GM19463 (cell line): ENCODE results near the gene AP3S1.
"Not testable (repeated sequence)": the region's sequence is repeated elsewhere in the genome, so short reads cannot be mapped to it uniquely, and the experiment has no call there.

ENCODE experiments used
- ATAC-seq: cut with Tn5 transposase; IDR thresholded peaks from one replicate; pipeline ENCODE4 v1.9.1; 2021; ENCODE audit warnings: mild to moderate bottlenecking, moderate library complexity; ENCODE audit not compliant: unreplicated experiment

Gene AP3S1

DNA sequence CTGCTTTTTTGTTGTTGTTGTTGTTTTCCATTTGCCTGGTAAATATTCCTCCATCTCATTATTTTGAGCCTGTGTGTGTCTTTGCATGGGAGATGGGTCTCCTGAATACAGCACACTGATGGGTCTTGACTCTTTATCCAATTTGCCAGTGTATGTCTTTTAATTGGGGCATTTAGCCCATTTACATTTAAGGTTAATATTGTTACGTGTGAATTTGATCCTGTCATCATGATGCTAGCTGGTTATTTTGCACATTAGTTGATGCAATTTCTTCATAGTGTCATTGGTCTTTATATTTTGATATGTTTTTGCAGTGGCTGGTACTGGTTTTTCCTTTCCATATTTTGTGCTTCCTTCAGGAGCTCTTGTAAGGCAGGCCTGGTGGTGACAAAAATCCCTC is 16.8 kb upstream of the AP3S1 start:
- not testable (repeated sequence) for ATAC-seq

- no peak for ATAC-seq
Observed at GRCh38 chr5:115825948-115826347, 15.8 kb upstream of the AP3S1 start.

GRCh38 chr5:115829913-115830312 is 11.8 kb upstream of the AP3S1 start:
- ATAC-seq, result no peak

DNA sequence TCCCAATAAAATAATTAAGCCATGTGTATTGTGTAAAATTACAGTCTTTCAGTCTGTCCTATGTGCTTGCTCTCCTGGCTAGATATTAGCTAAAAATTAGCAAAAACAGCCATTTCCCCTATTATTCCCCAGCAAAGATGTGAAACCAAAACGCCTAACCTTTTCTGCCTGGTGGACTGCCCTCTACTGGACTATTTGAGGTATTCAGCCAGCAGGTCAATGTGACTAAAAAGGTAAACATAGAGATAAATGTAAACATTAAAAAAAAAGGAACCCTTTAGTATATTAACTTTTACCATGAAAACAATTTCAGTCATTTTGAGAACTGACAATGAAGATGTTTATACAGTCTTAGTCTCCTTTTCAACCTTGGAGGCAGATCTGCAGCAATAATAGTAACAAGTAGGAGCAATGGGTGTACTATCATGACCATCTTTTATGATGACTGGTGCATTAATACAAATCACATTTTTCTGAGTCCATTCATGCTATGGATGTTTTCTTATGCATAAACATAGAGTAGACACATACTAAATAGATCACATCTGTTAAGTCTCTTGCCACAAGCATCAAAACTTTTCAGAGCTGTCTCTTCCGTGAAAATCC is 10.5 kb upstream of the AP3S1 start:
- peak; percentile 85 for ATAC-seq

GRCh38 chr5:115835481-115835880 is 6.3 kb upstream of the AP3S1 start:
- no peak for ATAC-seq

DNA sequence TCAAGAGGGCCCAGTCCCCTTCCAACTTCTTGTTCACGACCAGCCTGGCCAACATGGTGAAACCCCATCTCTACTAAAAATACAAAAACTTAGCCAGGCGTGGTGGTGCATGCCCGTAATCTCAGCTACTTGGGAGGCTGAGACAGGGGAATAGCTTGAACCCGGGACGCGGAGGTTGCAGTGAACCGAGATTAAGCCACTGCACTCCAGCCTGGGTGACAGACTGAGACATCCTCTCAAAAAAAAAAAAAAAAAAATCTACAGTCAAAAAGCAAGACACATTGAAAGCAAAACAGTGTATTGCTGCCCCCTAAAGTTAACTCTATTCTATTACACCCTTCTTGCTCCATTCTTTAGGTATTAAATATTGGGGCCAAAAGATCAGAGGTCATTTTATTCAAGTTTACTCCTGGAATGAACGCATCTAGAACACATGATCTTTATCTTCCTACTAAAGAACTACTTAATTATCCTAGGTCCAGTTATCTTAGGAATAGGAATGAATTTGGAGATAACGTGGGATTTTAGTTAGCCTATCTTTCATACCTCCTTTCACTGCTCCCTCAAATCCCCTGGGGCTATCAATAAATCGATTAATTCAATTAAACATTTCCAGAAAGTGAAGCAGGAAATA is 2.7 kb upstream of the AP3S1 start:
- ATAC-seq, result no peak

DNA sequence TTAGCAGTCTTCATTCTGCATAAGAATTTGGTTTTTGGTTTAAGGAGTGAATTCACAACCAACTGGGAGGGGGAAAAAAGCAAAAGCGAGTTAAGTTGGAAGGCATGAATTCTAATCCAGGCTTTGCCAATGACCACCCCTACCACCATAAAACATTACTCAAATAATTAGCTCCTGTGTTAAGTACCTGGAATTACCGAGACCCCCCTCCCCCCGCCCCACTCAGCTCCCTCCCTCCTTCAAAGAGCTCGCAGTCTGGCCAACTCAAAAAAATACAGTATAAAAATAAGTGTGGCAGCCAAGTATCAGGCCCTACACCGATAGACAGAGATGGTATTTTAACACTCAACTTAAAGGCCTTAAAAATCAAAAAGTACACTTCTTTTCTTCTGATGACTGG is 862 bp upstream of the AP3S1 start:
- ATAC-seq, result no peak

- peak; percentile 22 for ATAC-seq
Observed at GRCh38 chr5:115842089-115842935, 577 bp downstream of the AP3S1 start.

DNA sequence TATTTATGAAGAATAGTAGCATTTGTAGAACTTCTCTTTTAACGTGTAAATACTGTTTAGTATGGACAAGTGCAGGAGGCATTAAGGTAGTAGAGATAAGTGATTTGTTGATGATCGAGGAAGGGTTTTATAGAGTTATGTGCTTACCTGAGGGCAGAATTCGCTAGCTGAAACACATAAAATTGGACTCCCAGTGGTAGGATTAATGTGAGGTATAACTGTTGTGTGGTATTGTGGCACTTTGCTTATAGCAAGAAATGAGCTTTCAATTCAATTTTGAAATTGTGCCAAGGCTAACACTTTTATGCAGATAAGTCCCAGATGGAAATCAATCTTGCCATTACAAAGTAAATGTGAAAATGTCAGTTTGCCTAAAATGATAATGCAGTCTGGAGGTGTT is 1.2 kb downstream of the AP3S1 start:
- no peak for ATAC-seq

- ATAC-seq, result no peak
Observed at GRCh38 chr5:115843444-115844130, 1.9 kb downstream of the AP3S1 start.

DNA sequence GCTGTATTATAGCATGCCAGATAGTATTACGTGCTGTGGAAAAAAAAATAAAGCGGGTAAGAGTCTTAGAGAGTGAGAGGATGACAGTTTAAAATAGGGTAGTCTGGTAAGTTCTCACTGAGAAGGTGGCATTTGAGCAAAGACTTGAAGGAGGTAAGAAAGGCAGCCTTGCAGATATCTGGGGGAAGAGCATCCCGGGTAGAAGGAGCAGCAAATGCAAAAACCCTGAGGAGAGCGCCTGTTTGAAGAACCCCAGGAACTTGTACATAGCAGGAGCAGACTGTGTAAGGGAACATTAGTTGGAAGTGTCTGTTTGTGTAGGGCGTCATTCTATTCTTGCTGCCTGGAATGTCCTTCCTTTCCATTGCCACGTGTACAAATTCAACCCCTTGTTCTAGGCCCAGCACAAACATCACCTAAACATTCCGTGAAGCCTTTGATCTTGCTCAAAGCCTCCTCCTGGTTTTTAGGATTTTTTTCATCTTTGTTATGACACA is 2.6 kb downstream of the AP3S1 start:
- no peak for ATAC-seq

GRCh38 chr5:115847290-115847689 is 5.6 kb downstream of the AP3S1 start:
- no peak for ATAC-seq

DNA sequence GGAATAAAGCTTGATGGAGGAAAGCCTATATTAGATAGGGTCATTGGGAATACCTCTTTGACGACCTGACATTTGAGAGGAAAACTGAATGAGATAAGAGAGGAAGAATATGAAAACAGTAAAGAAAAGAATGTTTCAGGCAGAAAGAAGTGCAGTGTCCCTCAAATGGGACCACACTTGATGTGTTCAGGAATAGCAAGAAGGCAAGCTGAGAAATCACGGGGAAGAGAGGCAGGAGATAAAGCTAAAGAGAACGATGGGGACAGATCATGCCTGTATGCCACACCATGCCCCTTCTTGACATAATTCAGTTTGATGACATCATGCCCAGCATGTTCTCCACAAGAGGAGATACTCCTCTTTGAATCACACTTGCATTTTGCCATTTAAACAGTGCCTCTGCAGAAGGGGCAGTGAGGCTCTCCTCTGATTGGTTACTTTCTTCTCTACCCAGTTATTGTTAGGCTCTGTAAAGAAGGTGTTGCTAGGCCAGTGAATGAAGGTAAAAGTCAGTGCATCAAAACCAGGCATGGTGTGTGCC is 7.6 kb downstream of the AP3S1 start:
- no peak for ATAC-seq

- no peak for ATAC-seq
Observed at GRCh38 chr5:115850744-115851416, 9.1 kb downstream of the AP3S1 start.

DNA sequence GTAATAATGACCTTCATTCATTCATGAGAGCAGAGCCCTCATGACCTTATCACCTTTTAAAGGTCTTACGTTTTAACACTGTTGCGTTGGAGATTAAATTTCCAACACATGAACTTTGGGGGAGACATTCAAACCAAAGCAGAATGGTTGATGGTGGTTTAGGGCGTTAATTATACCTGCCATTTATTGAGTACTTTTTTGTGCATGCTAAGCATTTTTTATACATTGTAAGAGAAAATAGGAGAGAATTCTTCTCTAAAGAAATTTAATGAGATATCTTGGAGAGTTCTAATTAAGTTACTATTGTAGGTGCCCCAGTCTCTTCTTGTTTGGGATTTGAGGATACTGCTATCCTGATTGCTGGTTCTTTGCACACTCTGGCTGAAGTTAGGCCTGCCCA is 12.4 kb downstream of the AP3S1 start:
- ATAC-seq, result no peak

GRCh38 chr5:115855959-115856358 is 14.2 kb downstream of the AP3S1 start:
- ATAC-seq, result no peak

- ATAC-seq, result no peak
Observed at GRCh38 chr5:115857057-115857479, 15.3 kb downstream of the AP3S1 start.

- ATAC-seq, result peak; percentile 3
Observed at GRCh38 chr5:115857626-115858349, 16.1 kb downstream of the AP3S1 start.

- peak; percentile 36 for ATAC-seq
Observed at GRCh38 chr5:115858396-115858795, 16.7 kb downstream of the AP3S1 start.

DNA sequence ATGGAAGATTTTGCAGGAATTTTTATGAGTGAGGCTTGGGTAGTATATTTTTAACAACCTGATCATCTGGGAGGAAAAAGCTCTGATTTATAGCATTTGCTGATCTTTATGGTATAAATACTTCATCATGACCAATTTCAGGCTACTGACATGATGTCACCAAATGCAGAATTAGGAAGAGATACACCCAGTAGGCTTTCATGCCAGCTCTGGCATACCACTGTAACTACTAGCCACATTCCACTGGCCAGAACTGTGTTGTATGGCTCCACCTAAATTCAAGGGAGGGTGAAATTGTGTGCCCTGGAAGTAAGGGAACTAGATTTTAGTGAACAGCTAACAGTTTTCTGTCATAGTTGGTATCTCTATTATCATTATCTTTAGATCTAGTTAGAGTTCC is 17.6 kb downstream of the AP3S1 start:
- ATAC-seq, result no peak
